NCI-H748 (cell line): ENCODE measurements around the gene POPDC2.
"Not testable (repeated sequence)": the region's sequence is repeated elsewhere in the genome, so short reads cannot be mapped to it uniquely, and the experiment has no call there.

Source experiments
- DNase-seq: peaks from one replicate; lab custom pipeline; 2025; ENCODE audit not compliant: unreplicated experiment; lab: John Stamatoyannopoulos, UW

Gene POPDC2, protein sequence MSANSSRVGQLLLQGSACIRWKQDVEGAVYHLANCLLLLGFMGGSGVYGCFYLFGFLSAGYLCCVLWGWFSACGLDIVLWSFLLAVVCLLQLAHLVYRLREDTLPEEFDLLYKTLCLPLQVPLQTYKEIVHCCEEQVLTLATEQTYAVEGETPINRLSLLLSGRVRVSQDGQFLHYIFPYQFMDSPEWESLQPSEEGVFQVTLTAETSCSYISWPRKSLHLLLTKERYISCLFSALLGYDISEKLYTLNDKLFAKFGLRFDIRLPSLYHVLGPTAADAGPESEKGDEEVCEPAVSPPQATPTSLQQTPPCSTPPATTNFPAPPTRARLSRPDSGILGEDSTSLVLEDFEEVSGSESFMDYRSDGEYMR

GRCh38 chr3:119660474-119661440 is at the start of gene POPDC2:
POPDC2 (minus strand) TSS chr3:119660589; CDS start chr3:119660423, 166 bp downstream.
- DNase-seq, result no peak

- DNase-seq, result peak; percentile 6
Measured at GRCh38 chr3:119703820-119704531, 43.6 kb upstream of the POPDC2 start.

DNA sequence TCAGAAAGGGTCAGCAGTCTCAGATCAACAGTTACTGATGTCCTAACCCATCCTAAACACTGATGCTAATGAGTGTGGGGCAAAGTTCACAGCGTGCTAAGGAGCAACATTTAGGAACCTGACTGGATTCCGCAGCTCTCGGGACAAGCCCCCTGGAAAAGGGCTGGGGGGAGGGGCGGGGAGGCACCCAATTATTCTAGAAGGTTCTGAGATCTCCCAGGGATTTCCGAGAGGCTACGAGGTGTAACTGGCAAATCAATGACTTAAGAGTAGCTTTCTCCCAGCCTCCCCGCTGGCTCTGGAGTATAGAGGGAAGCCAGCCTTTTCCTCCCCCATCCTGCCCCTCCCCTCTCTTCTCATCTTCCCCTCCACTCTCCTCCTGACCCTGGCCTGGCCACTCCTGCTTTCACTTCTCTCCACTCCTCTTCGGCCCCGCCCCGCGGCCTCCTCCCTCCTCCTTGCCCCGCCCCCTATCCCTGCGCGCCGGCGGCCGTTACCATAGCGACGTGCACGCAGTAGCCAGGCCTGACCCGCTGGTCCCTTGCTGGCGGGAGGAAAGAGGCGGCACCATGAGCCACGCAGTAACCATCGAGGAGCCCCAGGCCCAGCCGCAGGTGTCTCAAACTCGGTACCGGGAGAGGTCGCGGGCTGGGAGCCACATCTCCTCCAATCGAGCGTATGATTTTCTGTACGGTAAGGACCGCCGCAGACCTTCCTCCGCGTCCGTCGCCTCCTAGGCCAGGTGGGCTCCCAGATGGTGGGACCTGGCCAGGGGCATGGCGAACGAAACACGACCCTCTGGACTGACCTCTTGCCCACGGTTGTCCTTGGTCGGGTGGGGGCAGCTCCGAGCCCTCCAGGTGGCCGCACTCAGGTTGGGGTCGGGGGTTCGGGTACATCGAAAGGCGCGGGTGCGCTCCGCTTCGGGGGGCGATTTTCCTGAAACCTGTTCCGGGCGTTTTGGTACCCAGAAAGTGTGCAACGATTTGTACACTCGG is 42.4 kb upstream of the POPDC2 start, which contains the start of gene CFAP91:
TSS of gene CFAP91 (plus strand) at position 493 of the 998 bp plus-strand sequence. CDS start at position 570, 77 bp downstream.
- DNase-seq, result peak; percentile 92

DNA sequence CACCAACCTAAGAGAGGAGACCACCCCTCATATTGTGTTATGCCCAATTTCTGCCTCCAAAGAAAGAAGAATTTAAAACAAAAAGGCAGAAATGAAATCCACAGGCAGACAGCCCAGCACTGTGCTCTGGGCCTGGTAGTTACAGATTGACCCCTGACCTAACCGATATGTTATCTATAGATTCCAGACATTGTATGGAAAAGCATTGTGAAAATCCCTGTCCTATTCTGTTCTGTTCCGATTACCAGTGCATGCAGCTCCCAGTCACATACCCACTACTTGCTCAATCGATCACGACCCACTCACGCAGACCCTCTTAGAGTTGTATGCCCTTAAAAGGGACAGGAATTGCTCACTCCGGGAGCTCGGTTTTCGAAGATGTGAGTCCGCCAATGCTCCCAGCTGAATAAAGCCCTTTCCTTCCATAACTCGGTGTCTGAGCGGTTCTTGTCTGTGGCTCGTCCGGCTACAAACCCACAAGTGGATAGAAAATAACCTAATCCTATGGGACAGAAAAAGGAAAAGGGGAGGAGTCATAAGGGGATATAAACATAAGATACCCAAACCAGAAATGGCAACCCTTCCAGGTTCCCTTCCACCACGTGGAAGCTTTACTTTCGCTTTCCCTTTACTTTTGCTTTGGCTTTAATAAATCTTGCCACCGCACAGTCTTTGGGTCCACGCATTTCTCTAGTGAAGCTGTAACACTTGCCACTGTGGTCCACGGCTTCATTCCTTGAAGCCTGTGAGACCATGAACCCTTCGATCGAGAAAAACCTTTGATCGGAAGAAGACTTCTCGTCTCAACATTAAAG is 40.7 kb upstream of the POPDC2 start:
- no peak for DNase-seq

DNA sequence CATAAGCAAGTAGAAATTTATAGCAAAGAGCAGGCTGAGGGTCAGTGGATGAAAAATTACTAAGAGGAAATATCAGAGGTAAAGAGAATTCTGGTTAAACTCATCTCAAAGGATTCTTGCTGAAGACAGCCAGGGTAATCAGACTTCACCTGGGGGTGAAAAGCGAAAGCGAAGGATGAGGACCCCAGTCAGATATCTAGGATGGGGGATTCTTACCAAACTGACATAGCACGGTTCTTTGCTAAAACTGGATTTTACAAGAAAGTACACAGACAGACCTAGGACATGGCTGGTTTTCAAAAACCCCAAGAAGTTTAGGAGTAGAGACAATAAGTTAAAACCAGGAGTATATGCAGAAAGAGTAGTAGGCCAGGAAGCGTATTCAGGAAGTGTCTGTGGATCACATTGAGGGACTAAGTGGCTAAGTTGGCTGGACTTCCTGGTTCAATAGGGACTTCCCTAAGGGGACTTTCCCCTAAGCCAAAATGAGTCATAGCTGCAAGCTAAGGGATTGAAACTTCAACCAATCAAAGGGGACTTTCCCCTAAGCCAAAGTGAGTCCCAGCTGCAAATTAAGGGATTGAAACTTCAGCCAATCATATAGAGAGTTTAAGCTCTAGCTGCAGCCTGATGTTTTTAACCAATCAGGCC is 40.0 kb upstream of the POPDC2 start:
- DNase-seq, result no peak

DNA sequence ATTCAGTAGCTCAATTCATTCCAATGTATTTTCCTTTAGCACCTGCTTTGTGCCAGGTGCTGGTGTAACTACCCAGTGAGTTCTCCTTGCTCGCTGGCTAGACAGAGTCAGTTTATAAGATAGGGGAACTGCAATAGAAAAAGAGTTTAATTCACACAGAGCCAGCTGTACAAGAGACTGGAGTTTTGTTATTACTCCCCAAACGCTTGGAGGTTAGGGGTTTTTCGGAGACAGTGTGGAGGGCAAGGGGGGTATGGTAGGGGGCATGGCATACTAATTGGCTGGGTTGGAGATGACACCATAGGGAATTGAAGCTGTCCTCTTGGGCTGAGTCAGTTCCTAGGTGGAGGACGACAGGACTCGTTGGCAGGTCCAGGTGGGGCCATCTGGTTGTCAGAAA is 37.0 kb upstream of the POPDC2 start:
- DNase-seq, result no peak

- DNase-seq, result no peak
Measured at GRCh38 chr3:119695480-119695879, 35.1 kb upstream of the POPDC2 start.

DNA sequence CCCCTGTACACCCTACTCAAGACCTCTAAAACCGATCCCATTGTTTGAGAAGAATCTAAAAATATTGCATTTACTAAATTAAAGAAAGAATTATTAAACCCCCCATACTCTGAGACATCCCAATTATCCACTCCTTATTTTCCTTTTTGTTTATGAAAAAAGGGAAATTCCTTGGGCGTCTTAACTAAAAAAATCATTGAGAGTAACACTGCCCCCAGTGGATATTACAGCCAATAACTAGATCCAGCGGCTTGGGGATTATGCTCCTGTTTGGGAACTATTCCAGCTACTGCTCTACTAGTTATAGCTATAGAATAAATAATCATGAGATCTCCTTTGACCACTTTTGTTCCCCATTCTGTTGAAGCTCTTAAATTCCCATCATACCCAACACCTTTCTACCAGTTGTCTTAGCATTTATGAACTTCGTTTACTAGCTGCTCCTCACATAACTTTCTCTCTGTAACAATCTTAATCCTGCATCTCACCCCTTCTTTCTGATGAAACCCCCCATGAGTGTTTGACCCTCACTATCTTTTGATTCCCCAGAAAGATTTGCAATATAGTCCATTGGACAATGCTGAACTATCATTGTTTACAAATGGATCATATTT is 29.8 kb upstream of the POPDC2 start:
- peak; percentile 5 for DNase-seq

- no peak for DNase-seq
Measured at GRCh38 chr3:119683421-119683820, 23.0 kb upstream of the POPDC2 start.

GRCh38 chr3:119681279-119681678 is 20.9 kb upstream of the POPDC2 start:
- peak; percentile 21 for DNase-seq

DNA sequence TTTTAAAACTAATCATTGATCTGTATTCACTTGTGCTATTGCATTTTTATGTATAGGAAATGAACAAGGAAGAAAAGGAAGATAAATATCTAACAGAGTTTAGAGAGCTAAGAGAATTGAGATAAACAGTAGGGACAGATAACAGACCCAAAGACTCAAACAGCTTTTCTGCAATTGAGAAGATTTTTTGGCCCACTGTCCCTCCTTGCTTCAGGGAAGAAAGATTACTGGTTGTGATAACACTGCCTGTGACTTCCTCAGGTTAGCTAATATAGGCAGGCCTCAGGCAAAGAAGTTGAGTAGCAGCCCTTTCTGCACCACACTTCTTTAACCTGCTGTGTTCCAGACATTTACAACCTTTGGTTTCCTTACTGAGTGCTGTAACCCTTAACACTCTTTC is 19.5 kb upstream of the POPDC2 start:
- no peak for DNase-seq

DNA sequence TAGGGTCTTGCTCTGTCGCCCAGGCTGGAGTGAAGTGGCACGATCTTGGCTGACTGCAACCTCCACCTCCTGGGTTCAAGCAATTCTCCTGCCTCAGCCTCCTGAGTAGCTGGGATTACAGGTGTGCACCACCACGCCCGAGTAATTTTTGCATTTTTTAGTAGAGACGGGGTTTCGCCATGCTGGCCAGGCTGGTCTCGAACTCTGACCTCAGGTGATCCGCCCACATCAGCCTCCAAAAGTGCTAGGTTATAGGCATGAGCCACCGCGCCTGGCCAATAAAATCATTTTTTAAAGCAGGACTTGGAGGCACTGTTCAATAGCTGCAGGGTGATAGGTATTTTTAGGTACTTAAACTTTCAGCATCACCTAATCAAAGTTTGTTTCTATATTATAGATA is 17.8 kb upstream of the POPDC2 start:
- DNase-seq, result not testable (repeated sequence)

DNA sequence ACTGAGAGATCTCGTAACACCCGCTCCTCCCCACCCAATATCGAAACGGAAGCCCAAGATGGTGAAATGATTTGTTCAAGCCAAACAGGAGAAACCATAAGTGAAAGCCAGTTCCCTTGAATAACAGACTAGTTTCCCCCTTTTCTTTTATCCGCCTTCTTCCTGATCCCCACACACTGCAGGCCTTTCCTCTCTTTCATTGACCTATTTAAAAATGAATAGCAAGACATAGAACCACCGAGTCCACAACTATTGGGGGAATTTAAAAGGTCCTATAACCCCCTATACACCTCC is 17.2 kb upstream of the POPDC2 start:
- DNase-seq, result no peak

GRCh38 chr3:119676771-119677640 is 16.6 kb upstream of the POPDC2 start, which contains the start of gene COX17:
COX17 (minus strand) TSS chr3:119677406; CDS start chr3:119677310, 96 bp downstream.
- peak; percentile 95 for DNase-seq

GRCh38 chr3:119676020-119676419 is 15.6 kb upstream of the POPDC2 start:
- DNase-seq, result no peak

DNA sequence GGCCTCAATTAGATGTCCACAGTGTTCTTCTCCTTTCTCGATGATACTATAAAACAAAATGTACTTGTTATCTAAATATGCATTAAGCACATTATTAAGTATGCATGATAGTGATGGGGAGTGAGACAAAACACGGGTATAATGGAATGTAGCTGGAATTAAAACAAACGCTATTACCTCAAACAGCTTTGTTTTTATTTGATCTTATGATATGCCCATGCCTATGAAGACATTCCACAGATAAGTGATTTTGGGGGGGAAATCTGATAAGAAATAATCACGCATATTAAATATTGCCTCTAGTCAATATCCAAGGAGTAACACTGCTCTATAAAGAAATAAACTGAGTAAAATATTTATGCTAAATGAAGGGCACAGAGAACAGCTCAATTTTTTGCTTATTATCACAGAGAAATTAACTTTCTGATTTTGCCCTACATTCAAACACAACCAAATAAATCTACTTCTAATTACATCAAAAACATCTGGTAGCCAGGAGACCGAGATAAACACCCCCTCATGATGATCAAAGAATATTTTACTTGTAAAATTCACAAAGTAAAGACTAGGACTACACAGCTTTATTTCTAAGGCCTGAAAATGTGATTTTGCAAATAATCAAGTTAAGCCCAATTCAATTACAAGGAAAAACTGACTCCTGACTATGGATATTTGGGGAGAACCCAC is 14.9 kb upstream of the POPDC2 start:
- no peak for DNase-seq

GRCh38 chr3:119673875-119674274 is 13.5 kb upstream of the POPDC2 start:
- DNase-seq, result no peak
